Left colon (tissue), 2 donors: ENCODE results near the gene DIDO1. TPM values are rescaled to one million over a fixed set of nuclear protein-coding genes. Genes with fewer than 3 reads are reported as not detected.

Experiments used
- ATAC-seq: fragments of 200-7000 bp; cut with Tn5 transposase; one replicate; pipeline ENCODE4 v1.9.1; 2020; ENCODE audit warnings: mild to moderate bottlenecking, moderate library complexity
- DNase-seq, 2 donors: peaks; one replicate each; pipeline ENCODE4 v3.0.0-alpha.2; 2020
- intact Hi-C, 2 donors: fragments of 100-400 bp; cut with DNase I in 1 of 2; cut with micrococcal nuclease in 1 of 2; formaldehyde crosslinking; loops; one replicate each; pipeline versions ENCODE4 v1.11.2 to v1.14.0; 2022; cut with DNase I, micrococcal nuclease
- long read RNA-seq: library from polyadenylated mRNA; unstranded; transcript quantifications from one replicate; pipeline ENCODE4 v2.0.0, GENCODE V29; 2021
- total RNA-seq, 2 donors: library from RNA; stranded (reverse); fragmentation: NEBNext Ultra II Directional; extraction: Animal tissue kit (Norgen Biotek cat#: 25700); gene quantifications; one replicate each; pipeline ENCODE4 v1.2.1, GENCODE V29; 2021
- donor health status: DM: no; HTN: no; CAD: no.
- donor health status: DM: yes; HTN: yes; CAD: no.

DIDO1 gene
- total RNA-seq: 10 to 100 TPM; 50.5 to 55.3 TPM
- long read RNA-seq, transcript DIDO1-202 (6 exons, 2,707 nt): major isoform, 14 of 64 reads
- long read RNA-seq, partial matches to known transcripts: 8 of 64 reads
- long read RNA-seq, other reads (novel, unspliced or antisense): 39 of 64 reads

DNA sequence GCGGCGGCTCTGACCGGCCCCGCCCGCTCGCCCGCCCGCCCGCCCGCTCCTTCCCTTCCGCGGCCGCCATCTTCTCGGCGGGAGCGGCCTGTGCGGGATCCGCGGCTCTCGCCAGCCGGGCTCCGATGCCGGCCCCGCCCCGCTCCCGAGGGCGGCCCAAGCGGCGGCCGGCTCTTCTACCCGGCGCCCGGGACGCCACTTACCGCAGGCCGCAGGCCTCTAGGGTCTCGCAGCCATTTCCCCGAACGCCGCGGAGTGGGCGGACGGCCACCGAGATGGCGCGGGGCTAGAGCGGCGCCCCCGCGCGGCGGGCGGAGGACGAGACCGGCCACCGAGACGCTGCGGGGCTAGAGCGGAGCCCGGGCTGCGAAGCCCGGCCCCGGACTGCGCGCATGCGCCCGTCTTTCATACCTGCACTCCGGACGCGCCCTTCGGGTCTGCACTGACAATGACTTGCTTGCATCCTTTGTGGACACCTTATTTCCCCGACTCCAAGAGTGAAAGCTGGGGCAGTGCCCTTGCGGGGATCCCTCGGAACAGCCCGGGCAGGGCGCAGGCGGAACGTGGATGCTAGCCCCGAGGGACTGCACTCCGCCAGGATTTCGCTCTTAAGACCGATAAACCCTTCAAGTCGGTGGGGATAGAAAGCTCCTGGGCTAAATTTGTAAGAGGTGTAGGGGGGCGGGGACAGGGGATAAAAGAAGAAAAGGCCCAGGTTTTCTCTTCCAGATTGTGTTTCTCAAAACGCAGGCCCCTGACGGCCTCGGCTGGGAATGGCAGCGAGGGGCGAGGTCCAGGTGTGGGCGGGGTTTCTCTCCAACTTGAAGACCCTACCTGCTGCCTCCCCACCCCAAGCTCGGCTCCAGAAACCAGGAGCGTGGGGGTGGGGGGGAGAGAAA, at the start of gene DIDO1:
Gene DIDO1, minus strand, starts transcription at position 277 of the 899 bp plus-strand sequence.
- peak; percentile 73 for ATAC-seq
- intact Hi-C loops: no loop called here
- DNase-seq: peak; percentile 89 to 94

DNA sequence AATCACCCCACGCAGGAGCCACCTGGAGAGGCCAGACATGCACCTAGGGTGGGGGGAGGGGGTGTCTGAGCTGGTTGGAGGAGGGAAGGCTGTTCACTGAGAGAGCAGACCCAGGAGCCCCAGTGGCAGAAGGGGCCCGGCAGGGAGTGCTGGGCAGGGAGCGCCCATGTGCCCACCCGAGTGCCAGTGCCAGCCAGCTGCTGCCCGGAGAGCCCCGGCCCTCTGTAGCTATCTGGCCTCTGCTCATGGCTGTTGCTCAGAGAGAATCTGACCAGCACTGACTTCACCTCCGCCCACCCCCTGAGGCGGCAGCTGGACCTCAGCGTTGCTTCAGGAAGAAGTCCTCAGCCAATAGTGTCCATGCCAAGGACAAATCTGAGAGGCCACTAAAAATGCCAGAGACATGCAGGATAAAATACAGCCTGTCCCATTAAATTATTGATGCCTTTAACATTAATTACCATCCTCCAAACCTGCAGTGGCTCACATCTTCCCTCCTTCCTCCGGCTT, 49.0 kb upstream of the DIDO1 start:
- DNase-seq (no peak), ATAC-seq (no peak)
- intact Hi-C loops: no loop called here

DNA sequence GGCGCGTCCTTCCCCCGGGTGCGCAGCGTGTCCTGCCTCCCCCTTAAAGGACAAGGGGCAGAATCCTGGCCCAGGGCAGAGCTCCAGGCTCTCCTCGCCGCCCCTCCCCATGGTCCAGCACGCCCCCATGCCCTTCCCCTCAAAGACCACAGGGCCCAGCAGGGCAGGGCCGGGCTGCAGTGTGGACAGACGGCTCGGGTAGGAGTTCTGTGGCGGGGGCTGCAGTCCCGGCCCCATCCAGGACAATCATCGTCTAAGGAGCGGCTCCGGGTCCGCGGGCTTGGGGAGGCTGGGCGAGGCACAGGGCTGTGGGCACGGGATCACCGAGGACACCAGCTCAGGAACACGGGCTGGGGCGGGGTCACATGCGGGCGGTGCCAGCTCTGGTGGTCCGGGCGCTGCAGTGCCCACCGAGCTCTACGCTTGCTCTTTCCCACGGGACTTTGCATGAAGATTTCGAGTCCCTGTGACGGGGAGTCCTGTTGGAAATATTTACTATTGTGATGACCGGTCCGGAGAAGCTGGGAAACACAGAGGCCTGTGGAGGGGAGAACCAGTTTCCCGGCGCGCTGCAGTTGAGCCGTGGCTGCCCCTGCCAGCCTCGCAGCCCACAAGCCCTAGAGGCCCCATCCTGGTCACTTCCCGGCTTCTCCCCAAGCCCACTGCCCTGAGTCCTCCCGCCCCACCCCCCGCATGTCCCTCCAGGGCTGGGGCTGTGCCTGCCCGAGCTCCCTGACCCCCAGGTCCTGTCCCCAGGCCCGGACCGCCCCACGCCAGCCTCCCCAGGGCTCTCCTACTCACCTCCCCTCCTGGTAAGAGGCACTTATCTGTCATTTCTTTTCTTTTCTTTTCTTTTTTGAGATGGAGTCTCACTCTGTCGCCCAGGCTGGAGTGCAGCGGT, 46.8 kb upstream of the DIDO1 start:
- ATAC-seq (no peak), DNase-seq (no peak)
- intact Hi-C loops: no loop called here

DNA sequence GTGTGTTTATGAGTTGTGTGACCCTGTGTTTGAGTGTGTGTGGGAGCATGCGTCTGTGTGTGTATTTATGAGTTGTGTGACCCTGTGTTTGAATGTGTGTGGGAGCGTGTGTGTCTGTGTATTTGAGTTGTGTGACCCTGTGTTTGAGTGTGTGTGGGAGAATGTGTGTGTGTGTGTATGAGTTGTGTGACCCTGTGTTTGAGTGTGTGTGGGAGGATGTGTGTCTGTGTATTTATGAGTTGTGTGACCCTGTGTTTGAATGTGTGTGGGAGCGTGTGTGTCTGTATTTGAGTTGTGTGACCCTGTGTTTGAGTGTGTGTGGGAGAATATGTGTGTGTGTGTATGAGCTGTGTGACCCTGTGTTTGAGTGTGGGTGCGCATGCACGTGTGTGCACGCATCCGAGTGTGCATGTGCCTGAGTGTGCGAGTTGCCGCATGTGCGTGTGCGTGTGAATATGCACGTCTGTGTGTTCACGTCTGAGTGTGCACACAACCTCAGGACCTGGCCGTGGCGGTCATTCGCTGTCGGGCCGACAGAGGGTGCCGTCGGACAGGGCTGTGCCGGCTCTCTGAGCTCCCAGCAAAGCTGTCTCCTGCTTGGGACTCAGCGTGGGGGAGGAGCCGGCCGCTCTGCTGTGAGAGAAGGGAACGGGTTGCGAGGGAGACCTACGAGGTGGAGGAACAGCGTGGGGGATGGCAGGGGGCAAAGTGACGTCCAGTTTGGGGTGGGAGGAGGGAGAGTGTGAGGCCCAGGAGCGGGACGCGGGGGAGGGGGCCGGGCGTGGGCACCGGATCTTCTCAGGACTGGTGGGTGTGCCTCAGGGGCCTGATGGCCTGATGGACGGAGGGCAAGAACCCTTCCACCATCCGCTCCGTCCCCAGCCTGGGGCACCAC, 45.9 kb upstream of the DIDO1 start:
- ATAC-seq (peak; percentile 97), DNase-seq (peak; percentile 82 to 89)

DNA sequence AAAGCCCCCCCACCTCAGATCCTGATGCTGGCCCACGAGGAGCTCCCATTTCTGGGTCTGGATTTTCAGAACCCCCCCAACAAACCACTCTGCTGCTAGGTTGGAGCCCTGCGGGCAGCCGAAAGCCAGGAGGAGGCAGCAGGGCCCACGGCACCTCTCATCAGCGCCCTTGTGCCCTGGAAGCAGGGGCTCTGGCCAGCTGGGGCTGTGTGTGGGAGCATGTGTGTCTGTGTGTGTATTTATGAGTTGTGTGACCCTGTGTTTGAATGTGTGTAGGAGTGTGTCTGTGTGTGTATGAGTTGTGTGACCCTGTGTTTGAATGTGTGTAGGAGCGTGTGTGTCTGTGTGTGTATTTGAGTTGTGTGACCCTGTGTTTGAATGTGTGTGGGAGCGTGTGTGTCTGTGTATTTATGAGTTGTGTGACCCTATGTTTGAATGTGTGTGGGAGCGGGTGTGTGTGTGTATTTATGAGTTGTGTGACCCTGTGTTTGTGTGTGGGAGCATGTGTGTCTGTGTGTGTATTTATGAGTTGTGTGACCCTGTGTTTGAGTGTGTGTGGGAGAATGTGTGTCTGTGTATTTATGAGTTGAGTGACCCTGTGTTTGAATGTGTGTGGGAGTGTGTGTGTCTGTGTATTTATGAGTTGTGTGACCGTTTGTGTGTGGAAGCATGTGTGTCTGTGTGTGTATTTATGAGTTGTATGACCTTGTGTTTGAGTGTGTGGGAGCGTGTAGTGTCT, 45.1 kb upstream of the DIDO1 start:
- ATAC-seq (no peak), DNase-seq (no peak)
- intact Hi-C loops: no loop called here

More for the DNA sequence above, 45.9 kb upstream of the DIDO1 start:
- intact Hi-C loops: no loop called here

DNA sequence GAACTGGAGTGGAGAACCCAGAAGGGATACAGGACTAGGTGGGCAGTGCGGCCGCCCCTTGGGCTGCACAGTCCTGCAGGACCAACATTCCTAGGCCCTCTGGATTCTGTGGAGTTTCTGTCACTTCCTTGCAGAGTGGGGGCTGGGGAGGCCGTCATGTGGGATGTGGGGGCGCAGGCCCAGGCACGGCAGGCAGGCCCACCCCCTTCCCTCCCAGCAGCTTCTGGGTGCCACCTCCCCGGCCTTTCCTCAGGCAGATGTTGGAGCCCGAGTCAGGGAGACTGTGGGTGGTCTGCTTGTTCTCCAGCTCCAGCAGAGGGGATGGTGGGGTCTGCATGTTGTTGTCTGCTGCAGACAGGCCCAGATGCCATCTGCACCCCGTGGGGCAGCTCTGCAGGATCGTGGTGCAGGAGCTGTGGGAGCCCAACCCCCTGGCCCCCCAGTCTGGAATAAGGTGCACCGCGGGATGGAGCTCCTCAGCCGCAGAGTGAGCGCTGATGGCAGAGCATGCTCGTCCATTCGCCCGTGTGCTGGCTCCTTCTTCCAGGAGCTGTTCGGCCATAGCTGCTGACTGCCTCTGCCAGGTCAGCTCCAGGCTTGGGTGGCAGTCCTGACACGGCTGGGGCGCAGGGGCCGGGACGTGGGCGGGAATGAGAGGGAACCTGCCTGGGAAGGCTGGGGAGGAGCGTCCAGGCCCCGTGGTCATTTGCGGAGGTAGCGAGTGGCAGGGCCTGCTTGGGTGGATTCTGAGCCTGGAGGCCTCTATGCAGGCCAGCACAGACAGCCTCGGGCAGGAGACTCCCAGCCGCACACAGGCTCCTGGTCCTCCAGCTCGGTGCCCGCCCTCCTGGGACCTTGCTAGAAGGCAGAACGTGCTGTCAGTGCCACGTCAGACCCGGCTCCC, 44.3 kb upstream of the DIDO1 start:
- no peak for ATAC-seq
- DNase-seq: no peak
- intact Hi-C loops: no loop called here

DNA sequence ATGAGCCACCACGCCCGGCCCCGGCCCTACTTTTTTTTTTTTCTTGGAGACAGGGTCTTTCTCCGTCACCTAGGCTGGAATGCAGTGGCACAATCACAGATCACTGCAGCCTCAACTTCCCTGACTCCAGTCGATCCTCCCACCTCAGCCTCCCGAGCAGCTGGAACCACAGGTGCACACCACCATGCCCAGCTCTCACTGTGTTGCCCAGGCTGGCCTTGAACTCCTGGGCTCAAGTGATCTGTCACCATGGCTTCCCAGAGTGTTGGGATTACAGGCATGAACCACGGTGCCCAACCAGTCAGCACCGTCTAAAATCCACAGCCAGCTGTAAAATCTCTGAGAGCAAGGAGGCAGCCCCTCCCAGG, 43.6 kb upstream of the DIDO1 start:
- intact Hi-C loops: no loop called here
- ATAC-seq (no peak), DNase-seq (no peak)

DNA sequence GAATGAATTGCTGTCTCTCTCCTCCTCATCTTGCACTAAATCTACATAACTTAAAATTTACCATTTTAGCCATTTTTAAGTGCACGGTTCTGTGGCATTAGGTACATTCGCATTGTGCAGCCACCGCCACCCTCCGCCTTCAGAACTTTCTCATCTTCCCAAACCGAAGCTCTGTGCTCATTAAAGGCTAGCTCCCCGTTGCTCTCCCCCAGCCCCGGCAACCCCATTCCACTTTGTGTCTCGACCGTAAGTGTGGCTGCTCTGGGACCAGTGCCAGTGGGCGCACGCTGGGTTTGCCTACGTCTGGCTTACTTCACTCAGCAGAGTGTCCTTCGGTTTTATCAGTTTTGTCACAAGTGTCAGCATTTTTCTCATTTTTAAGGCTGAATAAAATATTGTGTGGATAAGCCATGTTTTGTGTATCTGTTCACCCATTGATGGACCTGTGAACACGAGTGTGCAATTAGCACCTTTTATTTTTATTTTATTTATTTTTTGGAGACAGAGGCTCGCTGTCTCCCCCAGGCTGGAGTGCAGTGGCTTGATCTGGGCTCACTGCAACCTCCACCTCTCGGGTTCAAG, 43.0 kb upstream of the DIDO1 start:
- no peak for DNase-seq
- intact Hi-C loops: no loop called here
- ATAC-seq: no peak

DNA sequence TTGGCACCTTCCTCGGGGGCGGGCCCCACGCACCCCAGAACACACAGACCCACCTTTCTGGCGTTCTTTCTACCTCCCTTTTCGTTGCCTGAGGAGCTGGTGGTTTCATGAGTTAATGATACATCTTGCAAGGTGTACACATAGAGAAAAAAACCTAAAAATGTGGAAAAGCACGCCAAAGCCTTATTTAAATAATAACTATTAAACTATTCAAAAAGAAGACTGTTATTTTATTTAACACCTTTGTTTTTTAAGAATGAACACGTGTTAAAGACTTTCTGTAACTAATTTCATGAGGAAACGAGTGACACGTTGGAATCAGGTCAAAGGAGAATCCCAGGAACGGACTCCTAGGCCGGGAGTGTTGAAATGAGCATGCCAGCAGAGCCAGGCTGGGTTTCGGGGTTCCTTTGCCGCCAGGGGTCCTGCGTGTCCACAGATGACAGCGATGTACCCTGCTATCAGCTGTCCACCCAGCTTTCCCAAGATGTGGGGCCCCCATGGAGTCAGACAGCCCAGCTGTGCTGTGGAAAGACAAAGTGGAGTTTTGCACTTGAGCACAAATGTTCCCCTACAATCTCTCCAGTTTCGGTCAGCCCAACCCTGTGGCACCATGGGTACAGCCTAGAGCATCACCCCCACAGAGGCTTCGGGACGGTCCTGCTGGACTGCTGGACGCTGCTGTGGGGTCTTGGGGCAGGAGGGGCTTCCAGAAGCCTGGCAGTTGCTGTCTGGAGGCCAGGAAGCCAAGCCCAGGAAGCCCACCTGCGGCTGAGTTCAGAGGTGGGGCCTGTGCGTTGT, 42.3 kb upstream of the DIDO1 start:
- no peak for ATAC-seq
- intact Hi-C loops: no loop called here
- no peak for DNase-seq

DNA sequence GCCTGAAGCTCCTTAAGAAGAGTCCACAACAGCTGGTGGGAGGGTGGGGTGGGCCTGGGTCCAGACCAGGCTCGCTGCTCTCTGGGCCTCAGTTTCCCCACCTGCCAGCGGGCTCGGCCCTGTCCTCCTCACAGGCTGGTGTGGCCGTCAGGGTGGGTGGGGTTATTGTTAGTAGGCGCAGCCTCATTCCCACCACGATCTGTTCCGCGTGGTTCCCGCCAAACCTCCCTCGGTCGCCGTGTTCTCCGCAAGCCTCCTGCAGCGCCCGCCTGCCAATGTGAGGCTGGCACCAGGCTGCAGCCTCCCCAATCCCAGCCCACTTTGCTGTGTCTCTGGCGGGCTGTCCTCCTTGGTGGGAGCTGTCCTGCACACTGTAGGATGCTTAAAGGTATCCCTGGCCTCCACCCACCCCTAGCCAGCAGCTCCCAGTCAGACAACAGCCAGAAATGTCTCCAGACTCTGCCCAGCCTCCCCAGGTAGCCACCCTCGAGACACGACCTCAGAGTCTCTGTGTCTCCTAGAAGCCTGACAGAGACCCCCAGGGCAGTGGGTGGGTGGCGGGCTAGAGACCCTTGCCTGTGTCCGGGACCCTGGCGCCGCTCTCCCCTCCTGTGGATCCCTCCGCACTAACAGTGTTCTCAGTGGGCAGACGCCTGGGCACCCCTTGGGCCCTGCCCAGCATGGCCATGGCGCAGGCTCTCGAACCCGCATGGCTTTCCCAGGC, 41.5 kb upstream of the DIDO1 start:
- intact Hi-C loops: no loop called here
- no peak for DNase-seq
- no peak for ATAC-seq

DNA sequence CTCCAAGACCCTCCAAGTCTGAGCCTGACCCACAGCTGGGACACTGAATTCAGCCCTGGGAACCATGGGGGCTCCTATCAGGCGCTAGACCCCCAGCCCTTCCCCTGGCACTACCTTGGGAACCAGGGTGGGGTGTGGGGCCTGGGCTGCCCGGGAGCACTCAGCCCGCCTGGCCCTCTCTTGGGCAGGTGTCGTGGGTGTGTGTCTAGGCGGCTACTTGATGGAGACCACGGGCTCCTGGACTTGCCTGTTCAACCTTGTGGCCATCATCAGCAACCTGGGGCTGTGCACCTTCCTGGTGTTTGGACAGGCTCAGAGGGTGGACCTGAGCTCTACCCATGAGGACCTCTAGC, 40.8 kb upstream of the DIDO1 start:
- ATAC-seq (no peak), DNase-seq (no peak)
- intact Hi-C loops: no loop called here

DNA sequence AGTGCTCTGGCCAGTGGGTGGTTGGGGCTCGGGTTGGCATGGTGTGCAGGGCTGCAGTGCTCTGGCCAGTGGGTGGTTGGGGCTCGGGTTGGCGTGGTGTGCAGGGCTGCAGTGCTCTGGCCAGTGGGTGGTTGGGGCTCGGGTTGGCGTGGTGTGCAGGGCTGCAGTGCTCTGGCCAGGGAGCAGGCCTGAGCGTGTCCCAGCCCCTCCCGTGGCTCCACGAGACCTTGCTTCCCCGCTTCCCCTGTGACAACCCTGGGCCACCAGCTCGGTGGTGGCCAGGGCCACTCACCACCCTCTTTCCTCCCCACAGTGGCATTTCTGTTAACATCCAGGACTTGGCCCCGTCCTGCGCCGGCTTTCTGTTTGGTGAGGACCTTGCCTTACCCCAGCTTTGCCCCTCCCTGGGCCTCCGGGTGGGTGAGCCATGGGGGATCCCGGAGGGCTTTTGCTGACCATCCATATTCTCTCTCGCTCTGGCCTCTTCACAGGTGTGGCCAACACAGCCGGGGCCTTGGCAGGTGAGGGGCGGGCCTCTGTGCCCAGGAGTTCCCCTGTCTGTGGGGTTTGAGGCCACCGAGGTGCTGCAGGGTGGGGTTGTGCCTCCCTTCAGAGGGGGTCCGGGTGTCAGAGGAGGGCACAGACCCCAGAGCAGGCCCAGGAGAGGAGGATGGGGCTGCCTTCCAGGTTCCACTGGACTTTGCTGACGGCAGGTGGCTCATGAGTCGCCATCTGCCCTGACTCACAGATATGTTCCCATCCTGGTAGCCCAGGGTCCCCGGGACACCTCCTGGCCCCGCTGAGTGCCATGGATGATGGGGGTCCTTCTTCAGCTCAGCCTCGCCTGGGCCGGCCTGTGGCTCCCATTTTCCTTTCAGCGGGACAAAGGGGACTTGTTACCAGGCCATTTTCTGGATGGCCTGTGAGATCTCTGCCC, 40.2 kb upstream of the DIDO1 start:
- no peak for ATAC-seq
- intact Hi-C loops: no loop called here
- no peak for DNase-seq

DNA sequence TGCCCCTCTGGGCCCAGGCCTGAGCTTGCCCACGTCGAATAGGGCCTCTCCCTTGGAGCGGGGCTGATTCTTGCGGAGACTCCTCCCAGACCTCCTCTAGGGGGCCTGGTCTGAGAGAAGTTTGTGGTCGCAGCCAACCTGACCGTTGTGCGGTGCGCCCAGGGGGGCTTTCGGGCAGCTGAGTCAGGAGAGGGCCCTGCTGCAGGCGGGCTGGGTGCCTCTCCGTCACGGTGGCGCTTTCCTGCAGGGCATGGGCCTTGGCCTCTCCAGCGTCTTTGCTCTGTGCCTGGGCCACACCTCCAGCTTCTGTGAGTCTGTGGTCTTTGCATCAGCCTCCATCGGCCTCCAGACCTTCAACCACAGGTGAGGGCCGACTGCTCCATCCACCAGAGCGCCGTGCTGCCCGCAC, 39.1 kb upstream of the DIDO1 start:
- intact Hi-C loops: no loop called here
- no peak for ATAC-seq
- no peak for DNase-seq

DNA sequence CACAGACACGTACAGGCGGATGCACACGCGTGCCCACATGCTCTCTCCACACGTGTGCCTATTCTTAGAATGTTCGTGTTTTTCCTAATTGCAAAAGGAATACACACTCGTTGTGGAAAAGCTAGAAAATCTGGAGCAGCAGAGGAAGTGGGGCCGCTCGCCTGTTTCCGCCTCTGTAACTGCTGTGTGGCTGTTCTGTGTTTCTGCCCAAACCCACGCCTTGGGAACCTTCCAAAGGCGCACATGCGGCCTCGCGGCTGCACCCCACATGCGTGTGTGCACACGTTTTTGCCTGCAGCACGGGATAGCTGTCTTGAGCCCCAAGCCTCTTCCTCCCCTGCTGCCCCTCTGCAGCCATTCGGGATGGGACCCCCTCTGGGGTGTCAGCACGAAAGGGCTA, 38.4 kb upstream of the DIDO1 start:
- ATAC-seq (no peak), DNase-seq (no peak)
- intact Hi-C loops: no loop called here
